GM12872 (cell line): ENCODE results near the gene KRTAP10-4.

Experiments used
- TF ChIP-seq, protein P1 (sequence below): IDR thresholded peaks from 3 replicates; pipeline ENCODE4 v1.5.1; 2011; ENCODE audit warnings: low read depth, mild to moderate bottlenecking, low read length, moderate library complexity; ENCODE audit not compliant: insufficient read depth

Gene KRTAP10-4

DNA sequence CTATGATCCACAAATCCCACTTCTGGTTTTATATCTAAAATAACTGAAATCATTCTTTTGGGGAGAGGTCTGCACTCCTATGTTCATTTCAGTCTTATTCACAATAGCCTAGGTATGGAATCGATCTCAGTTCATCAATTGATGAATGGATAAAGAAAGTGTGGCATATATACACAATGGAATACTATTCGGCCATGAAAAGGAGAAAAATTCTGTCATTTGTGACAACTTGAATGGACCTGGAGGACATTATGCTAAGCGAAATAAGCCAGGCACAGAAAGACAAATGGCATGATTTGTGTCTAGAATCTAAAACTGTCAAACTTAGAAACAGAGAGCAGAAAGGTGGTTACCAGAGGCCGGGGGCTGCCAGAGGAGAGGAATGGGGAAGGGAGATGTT is 33.0 kb downstream of the KRTAP10-4 start:
- TF ChIP-seq, protein P1, sequence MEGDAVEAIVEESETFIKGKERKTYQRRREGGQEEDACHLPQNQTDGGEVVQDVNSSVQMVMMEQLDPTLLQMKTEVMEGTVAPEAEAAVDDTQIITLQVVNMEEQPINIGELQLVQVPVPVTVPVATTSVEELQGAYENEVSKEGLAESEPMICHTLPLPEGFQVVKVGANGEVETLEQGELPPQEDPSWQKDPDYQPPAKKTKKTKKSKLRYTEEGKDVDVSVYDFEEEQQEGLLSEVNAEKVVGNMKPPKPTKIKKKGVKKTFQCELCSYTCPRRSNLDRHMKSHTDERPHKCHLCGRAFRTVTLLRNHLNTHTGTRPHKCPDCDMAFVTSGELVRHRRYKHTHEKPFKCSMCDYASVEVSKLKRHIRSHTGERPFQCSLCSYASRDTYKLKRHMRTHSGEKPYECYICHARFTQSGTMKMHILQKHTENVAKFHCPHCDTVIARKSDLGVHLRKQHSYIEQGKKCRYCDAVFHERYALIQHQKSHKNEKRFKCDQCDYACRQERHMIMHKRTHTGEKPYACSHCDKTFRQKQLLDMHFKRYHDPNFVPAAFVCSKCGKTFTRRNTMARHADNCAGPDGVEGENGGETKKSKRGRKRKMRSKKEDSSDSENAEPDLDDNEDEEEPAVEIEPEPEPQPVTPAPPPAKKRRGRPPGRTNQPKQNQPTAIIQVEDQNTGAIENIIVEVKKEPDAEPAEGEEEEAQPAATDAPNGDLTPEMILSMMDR, result no peak

DNA sequence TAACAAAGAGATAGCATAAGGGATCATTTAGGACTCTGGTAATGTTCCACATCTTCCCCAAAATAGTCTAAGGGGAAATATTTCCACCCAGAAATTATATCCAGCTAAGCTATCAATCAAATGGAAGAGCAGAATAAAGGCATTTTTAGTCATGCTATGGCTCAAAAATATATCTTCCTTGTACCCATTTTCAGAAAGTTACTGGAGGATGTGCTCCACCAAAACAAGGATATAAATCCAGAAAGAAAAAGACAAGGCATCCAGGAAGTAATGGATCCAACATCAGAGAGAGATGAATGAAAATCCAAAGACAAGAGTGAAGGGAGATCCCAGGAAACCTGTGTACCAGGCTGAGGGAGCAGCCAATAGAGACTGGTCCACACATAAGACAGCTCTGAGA is 35.7 kb downstream of the KRTAP10-4 start:
- TF ChIP-seq, protein P1, result no peak

DNA sequence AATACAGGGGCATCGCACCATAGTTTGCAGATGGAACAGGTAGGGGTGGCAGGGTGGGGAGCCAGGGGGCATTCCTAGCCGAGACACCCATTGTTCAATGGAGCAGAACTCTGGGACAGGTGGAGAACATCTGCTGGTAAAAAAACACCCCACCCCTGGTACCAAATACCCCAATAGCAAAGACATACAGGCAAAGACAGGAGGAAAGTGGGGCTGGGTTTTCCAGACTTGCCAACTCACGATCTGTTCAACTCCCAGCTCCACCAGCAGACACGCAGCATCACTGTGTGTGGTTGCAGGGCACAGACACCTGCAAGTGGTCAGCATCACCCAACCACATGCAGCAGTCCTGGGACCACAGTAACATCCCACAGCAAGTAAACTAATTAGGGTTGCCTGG is 38.0 kb downstream of the KRTAP10-4 start:
- TF ChIP-seq, protein P1, result no peak

DNA sequence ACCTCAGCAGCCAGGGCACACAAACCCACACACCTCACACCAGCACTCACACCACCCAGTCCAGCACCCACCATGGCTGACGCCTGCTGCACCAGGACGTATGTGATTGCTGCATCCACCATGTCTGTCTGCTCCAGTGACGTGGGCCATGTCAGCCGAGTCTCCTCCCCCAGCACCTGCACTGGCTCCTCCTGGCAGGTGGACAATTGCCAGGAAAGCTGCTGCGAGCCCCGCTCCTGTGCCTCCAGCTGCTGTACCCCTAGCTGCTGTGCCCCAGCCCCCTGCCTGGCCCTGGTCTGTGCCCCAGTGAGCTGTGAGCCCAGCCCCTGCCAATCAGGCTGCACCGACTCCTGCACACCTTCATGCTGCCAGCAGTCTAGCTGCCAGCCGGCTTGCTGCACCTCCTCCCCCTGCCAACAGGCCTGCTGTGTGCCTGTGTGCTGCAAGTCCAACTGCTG is 38.5 kb downstream of the KRTAP10-4 start, which contains the start of gene KRTAP10-8:
TSS of gene KRTAP10-8 (plus strand) at position 51 of the 458 bp plus-strand sequence. CDS start at position 73, 22 bp downstream.
- TF ChIP-seq, protein P1, result no peak

DNA sequence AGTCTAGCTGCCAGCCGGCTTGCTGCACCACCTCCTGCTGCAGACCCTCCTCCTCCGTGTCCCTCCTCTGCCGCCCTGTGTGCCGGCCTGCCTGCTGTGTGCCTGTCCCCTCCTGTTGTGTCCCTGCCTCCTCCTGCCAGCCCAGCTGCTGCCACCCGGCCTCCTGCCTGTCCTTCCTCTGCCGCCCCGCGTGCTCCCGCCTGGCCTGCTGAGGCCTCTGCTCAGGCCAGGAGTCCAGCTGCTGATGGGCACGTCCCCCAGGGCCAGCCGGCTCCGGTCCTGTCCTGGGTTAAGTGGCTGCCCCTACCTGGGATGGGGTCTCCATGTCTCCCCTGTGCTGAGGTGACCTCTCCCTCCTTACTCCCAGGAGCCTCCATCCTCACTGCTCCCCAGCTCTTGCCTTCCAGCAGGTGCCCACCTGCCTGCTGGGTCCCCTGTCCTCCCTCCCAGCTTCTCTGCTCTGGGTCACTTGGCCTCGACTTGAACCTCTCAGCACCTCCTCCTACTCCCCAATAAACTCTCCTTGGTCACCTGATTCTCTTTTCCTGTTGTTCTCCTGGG is 39.2 kb downstream of the KRTAP10-4 start:
- TF ChIP-seq, protein P1, result no peak

DNA sequence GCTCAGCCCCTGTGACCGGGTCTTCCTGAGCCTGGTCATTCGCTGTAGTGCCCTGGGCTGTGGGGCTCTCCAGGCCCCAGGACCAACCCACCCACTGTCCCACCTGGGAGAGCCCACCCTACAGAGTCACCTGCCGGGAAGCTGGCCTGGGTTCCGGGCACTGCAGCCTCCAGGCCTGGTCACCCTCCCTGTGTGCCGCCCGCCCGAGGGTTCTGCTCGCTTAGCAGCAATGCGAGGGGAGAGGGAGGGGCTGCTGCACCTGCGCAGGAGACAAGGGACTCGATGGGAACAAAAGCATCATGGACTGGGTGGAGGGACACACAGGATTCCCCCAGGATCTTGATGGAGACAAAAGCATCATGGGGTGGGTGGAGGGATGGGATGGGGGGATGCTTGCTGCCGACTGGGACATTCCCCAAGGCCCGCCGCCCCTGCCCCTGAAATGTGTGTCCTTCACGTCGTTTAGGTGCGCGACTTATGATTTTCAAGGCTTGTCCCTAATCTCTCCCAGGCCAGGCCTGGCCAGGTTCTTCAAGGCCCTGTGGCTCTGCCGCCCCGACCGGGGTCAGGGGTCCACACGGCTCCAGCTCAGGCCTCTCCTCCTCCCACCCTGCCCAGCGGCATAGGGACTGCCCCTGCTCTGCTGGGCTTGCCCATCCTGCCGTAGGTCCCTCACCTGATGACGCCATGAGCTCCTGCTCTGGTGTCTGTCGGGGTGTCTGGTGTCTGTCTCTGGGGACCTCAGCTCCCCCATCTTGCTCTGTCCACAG is 40.0 kb downstream of the KRTAP10-4 start:
- TF ChIP-seq, protein P1, result no peak

DNA sequence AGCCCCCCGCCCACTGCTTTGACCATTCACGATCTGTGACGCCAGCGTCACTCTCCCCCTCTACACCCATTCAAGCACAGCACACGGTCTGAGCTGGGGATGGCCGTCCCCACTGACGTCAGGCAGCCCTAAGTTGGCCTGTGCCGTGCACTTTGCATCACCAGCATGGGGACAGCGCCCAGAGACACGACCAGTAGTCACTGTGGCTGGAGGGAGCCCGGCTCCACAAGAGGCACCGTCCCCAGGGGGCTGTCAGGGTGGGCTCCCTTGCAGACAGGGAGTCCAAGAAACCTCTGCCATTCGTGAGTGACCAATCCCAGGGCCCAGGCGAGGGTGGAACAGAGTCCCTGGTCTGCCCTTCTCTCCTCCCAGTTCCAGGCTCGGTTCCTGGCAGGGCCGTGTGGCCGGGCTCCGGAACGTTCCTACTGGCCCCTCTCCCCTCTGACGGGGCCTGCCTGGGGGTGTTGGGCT is 40.7 kb downstream of the KRTAP10-4 start:
- TF ChIP-seq, protein P1, result no peak
